Left ventricle myocardium inferior (tissue), 1 donor: ENCODE results near the gene HEBP1. TPM values are rescaled to one million over a fixed set of nuclear protein-coding genes. Genes with fewer than 3 reads are reported as not detected.

Source experiments
- DNase-seq: peaks from one replicate; pipeline ENCODE4 v3.0.0-alpha.2; 2020
- H3K27ac ChIP-seq: fragments of 200-600 bp; replicated peaks from 2 replicates; pipeline ENCODE4 v1.8.0; 2021
- H3K27me3 ChIP-seq: fragments of 200-600 bp; 2 replicates; pipeline ENCODE4 v1.8.0; 2021; ENCODE audit warnings: low read depth
- H3K36me3 ChIP-seq: fragments of 200-600 bp; 2 replicates; pipeline ENCODE4 v1.8.0; 2021
- H3K4me1 ChIP-seq: fragments of 200-600 bp; 2 replicates; pipeline ENCODE4 v1.8.0; 2021
- H3K4me3 ChIP-seq: fragments of 200-600 bp; 2 replicates; pipeline ENCODE4 v1.8.0; 2021; ENCODE audit warnings: mild to moderate bottlenecking, moderate library complexity
- H3K9me3 ChIP-seq: fragments of 200-600 bp; replicated peaks from 2 replicates; pipeline ENCODE4 v1.8.0; 2021
- intact Hi-C: fragments of 100-400 bp; cut with micrococcal nuclease; formaldehyde crosslinking; loops from one replicate; pipeline ENCODE4 v1.11.0; 2022
- total RNA-seq: library from RNA; stranded (reverse); fragmentation: NEBNext Ultra II Directional; extraction: Animal tissue kit (Norgen Biotek cat#: 25700); gene quantifications from one replicate; pipeline ENCODE4 v1.2.1, GENCODE V29; 2021
- TF ChIP-seq, protein P1 (sequence below): fragments of 200-600 bp; IDR thresholded peaks from 2 replicates; pipeline ENCODE4 v1.8.0; 2021; ENCODE audit warnings: antibody characterized with exemption, mild to moderate bottlenecking, borderline replicate concordance
- donor health status: DM: no; HTN: yes; CAD: no; lungs with severe emphysema.

HEBP1 gene
- total RNA-seq, 1 donor from 2014 or later: 65.4 TPM

DNA sequence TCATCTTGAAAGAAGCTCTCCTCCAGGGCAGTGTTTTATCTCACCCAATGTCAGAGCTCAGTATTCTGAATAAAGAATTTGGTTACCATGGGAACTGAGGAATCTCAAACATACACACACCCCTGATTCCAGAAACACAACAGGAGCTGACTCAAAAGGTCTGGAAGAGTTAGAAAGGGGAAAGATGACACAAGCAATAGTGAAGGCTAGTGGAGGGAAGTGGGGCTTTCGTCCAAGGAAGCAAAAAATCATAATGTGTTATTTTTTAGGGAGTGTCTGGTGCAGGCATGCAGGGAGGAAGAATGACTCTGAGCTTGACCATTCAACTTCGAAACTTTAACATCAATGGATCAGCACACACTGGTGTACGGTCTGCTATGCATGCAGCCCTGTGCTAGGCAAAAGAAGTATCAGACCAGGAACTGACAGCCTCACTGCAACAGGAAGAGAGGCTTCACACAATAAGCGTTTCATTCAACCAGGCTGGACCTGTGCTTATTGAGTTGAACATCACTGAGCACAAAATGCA, 20.3 kb downstream of the HEBP1 start:
- H3K9me3 ChIP-seq: no peaks in the 10 kb centered on the region
- intact Hi-C loops: loop anchor here (5.0 kb wide), 1 partner anchor 62 kb away; no protein-coding TSS in a partner anchor
- DNase-seq: no peak
- no peak overlapping the region for H3K27ac ChIP-seq
- H3K4me3 ChIP-seq: no peak overlapping the region
- peaks cover 27% of the 10 kb centered on the region for H3K4me1 ChIP-seq
- no peaks in the 10 kb centered on the region for H3K27me3 ChIP-seq
- peaks cover 70% of the 10 kb centered on the region for H3K36me3 ChIP-seq
- TF ChIP-seq, protein P1, sequence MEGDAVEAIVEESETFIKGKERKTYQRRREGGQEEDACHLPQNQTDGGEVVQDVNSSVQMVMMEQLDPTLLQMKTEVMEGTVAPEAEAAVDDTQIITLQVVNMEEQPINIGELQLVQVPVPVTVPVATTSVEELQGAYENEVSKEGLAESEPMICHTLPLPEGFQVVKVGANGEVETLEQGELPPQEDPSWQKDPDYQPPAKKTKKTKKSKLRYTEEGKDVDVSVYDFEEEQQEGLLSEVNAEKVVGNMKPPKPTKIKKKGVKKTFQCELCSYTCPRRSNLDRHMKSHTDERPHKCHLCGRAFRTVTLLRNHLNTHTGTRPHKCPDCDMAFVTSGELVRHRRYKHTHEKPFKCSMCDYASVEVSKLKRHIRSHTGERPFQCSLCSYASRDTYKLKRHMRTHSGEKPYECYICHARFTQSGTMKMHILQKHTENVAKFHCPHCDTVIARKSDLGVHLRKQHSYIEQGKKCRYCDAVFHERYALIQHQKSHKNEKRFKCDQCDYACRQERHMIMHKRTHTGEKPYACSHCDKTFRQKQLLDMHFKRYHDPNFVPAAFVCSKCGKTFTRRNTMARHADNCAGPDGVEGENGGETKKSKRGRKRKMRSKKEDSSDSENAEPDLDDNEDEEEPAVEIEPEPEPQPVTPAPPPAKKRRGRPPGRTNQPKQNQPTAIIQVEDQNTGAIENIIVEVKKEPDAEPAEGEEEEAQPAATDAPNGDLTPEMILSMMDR: no peak

DNA sequence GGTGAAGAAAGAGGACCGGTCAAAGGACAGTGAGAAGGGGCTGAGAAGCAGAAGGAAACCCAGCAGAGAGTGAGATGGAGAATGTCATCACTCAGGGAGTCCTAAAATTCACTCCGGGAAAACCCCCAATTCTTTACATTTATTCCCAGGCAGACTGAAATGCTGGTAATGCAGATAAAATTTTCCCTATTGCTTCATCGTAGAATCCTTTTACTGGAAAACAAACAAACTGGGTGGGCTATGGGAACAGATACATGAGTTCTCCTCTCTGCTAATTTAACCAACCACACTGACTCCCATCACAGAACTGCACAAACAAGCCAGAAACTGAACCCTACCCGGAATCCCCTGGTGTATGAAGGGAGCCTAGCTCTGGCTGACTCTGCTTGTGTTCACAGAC, 20.9 kb downstream of the HEBP1 start:
- H3K36me3 ChIP-seq: peaks cover 70% of the 10 kb centered on the region
- DNase-seq: no peak
- TF ChIP-seq, protein P1: no peak
- intact Hi-C loops: no loop called here
- no peak overlapping the region for H3K4me3 ChIP-seq
- H3K27ac ChIP-seq: no peak overlapping the region
- no peaks in the 10 kb centered on the region for H3K9me3 ChIP-seq
- peaks cover 27% of the 10 kb centered on the region for H3K4me1 ChIP-seq
- H3K27me3 ChIP-seq: no peaks in the 10 kb centered on the region

DNA sequence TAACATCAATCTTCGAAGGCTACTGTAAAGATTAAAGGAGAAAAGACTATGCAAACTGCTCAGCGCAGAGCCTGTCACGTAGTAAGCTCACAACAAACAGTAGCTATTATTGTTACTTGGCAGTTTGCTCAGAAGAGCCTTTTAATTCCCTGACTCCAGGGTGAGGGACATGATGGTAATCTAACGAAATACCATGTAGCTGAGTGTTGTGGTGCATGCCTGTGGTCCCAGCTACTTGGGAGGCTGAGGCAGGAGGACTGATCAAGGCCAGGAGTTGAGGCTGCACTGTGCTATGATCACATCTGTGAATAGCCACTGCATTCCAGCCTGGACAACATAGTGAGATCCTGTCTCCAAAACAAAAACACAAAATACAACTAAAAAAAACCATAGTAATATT, 22.8 kb downstream of the HEBP1 start:
- Histone ChIP-seq H3K27ac (no peak overlapping the region), H3K36me3 (peaks cover 79% of the 10 kb centered on the region), H3K4me3 (no peak overlapping the region), H3K9me3 (peaks cover 16% of the 10 kb centered on the region), H3K27me3 (no peaks in the 10 kb centered on the region), H3K4me1 (peaks cover 17% of the 10 kb centered on the region)
- TF ChIP-seq, protein P1: no peak
- DNase-seq: no peak
- intact Hi-C loops: no loop called here

DNA sequence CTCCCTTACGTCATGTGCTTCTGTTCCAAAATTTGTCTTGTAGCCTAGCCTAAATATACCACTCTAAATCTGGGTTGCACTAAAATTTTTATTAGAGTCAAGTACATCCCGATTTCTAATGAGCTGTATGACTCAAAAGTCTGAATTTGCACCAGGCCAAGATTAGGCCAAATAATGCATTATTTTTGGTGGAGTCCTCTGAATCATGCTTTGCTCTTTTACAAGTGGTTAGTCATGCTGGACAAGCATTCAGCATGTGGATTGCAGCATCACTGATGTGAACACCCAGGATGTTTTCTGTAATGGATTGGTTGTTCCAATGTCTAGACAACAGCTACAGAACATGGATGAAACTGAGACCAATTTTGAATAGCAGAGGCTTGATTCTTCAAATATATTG, 23.7 kb downstream of the HEBP1 start:
- DNase-seq: no peak
- Histone ChIP-seq H3K27ac (peak overlapping the region; percentile 39), H3K27me3 (no peaks in the 10 kb centered on the region), H3K4me3 (no peak overlapping the region), H3K9me3 (peaks cover 16% of the 10 kb centered on the region), H3K36me3 (peaks cover 84% of the 10 kb centered on the region), H3K4me1 (peaks cover 17% of the 10 kb centered on the region)
- TF ChIP-seq, protein P1: no peak
- intact Hi-C loops: no loop called here

DNA sequence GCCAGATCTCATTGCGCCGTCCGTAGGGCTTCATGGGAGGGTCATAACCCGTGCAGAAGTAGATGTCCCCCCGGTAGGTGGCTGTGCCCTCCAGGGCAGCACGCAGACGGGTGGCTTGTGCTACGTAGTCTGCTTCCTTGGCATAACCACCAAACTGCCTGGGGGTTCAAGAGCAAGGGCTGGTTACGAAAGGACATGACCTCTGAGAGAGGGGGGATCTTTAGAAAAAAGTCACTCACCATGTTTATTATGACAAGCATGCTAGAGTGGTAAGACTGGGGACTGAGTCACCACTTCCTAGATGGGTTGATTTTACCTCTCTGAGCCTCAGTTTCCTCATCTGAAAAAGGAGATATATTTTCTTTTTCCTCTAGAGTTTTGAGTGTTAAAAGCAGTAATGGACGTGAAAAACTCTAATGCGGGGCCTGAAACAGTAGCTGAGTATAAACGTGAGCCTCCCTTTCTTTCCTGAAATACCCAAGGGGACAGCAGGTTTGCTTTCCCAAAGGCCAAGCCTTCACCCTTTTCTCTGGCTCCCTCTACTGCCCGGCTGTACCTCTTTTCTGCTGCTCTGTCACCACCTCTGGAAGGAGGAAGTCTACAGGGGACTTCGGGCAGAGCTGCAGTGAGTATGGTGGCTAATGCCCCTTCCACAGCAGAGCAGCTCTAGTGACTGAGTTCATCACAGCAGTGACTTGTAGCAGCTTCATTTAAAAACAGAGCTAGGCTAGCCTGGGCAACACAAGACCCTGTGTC, 24.6 kb downstream of the HEBP1 start:
- peak overlapping the region; percentile 39 for H3K27ac ChIP-seq
- peaks cover 16% of the 10 kb centered on the region for H3K9me3 ChIP-seq
- H3K4me1 ChIP-seq: peaks cover 17% of the 10 kb centered on the region
- DNase-seq: no peak
- H3K4me3 ChIP-seq: no peak overlapping the region
- TF ChIP-seq, protein P1: peak; percentile 33
- intact Hi-C loops: no loop called here
- peaks cover 83% of the 10 kb centered on the region for H3K36me3 ChIP-seq
- no peaks in the 10 kb centered on the region for H3K27me3 ChIP-seq
